K562 (cell line): ENCODE measurements around the gene ZNF502. TPM values are rescaled to one million over a fixed set of nuclear protein-coding genes. Genes with fewer than 3 reads are reported as not detected.

ENCODE experiments used
- CBX3 ChIP-seq, 2 experiments: IDR thresholded peaks; 1 replicate in 1 of 2; 2 replicates in 1 of 2; pipeline ENCODE4 v1.6.1; 2012; ENCODE audit warnings: inconsistent platforms in 2 of 2, low read length in 2 of 2, borderline replicate concordance in 1 of 2, control low read depth in 1 of 2
- GABPB1 ChIP-seq: sonication (generic); formaldehyde crosslinking; IDR thresholded peaks from 2 replicates; pipeline ENCODE4 v1.8.0; 2022; ENCODE audit warnings: mild to moderate bottlenecking, missing genetic modification reagents
- IFI16 ChIP-seq: fragments of 250-450 bp; sonication (Bioruptor Pico); IDR thresholded peaks from 2 replicates; pipeline ENCODE4 v2.1.2; 2022; ENCODE audit warnings: mild to moderate bottlenecking, inconsistent platforms
- JUNB ChIP-seq: fragments of 450-650 bp; formaldehyde crosslinking; conservative IDR thresholded peaks from 2 replicates; pipeline ENCODE4 v1.4.0; 2020; ENCODE audit warnings: mild to moderate bottlenecking
- KAT7 ChIP-seq: sonication (generic); formaldehyde crosslinking; IDR thresholded peaks from 2 replicates; pipeline ENCODE4 v1.8.0; 2022; ENCODE audit warnings: missing genetic modification reagents, mild to moderate bottlenecking, borderline replicate concordance
- MYBL2 ChIP-seq, 2 experiments: fragments of 450-650 bp in 1 of 2; sonication (generic) in 1 of 2; formaldehyde crosslinking in 1 of 2; IDR thresholded peaks; 2 replicates each; pipeline versions ENCODE4 v1.6.1 to v1.8.1; 2017 to 2022; ENCODE audit warnings: borderline replicate concordance in 1 of 2, inconsistent platforms in 1 of 2, low read depth in 1 of 2, mild to moderate bottlenecking in 1 of 2, missing genetic modification reagents in 1 of 2, moderate library complexity in 1 of 2
- PTTG1 ChIP-seq: fragments of 450-650 bp; IDR thresholded peaks from 2 replicates; pipeline ENCODE4 v1.6.1; 2016; ENCODE audit warnings: low read depth, mild to moderate bottlenecking, missing genetic modification characterization, missing compliant biosample characterization
- SP1 ChIP-seq: sonication (generic); formaldehyde crosslinking; IDR thresholded peaks from 2 replicates; pipeline ENCODE4 v1.8.1; 2022; ENCODE audit warnings: mild to moderate bottlenecking, missing genetic modification reagents
- TEAD4 ChIP-seq, 2 experiments: sonication (generic) in 1 of 2; formaldehyde crosslinking in 1 of 2; IDR thresholded peaks; 2 replicates each; pipeline versions ENCODE4 v1.6.1 to v1.8.0; 2012 to 2022; ENCODE audit warnings: borderline replicate concordance in 1 of 2, inconsistent platforms in 1 of 2, low read length in 1 of 2, mild to moderate bottlenecking in 1 of 2, missing genetic modification reagents in 1 of 2
- TSC22D4 ChIP-seq: fragments of 450-650 bp; IDR thresholded peaks from 2 replicates; pipeline ENCODE4 v1.6.1; 2016; ENCODE audit warnings: missing genetic modification characterization, missing biosample characterization, control low read depth
- ZNF224 ChIP-seq: sonication (generic); formaldehyde crosslinking; IDR thresholded peaks from 2 replicates; pipeline ENCODE4 v1.8.0; 2022; ENCODE audit warnings: mild to moderate bottlenecking, missing genetic modification reagents
- ZNF551 ChIP-seq: fragments of 250-450 bp; sonication (Bioruptor Pico); IDR thresholded peaks from 2 replicates; pipeline ENCODE4 v1.5.0; 2021; ENCODE audit warnings: mild to moderate bottlenecking, moderate library complexity
- ZNF695 ChIP-seq: fragments of 450-650 bp; formaldehyde crosslinking; IDR thresholded peaks from 2 replicates; pipeline ENCODE4 v1.4.0; 2020; ENCODE audit warnings: mild to moderate bottlenecking, moderate library complexity
- ZSCAN32 ChIP-seq: fragments of 450-650 bp; formaldehyde crosslinking; IDR thresholded peaks from 2 replicates; pipeline ENCODE4 v1.4.0; 2020; ENCODE audit warnings: mild to moderate bottlenecking, moderate library complexity
- polyA plus RNA-seq, 8 experiments: library from polyadenylated mRNA; depleted of rRNA in 4 of 8; stranded (reverse) in 5 of 8; unstranded in 3 of 8; fragments of >200 nt; fragmentation: Nextera tagmentation in 2 of 8; fragmentation: Illumina TruSeq in 1 of 8; extraction: Ambion mirVana in 2 of 8; extraction: Trizol in 1 of 8; gene quantifications; 2 replicates each; pipeline versions ENCODE4 v1.2.1 to v1.2.3, GENCODE V29; 2011 to 2014; ENCODE audit warnings: inconsistent platforms in 1 of 8, missing spikeins in 1 of 8
- total RNA-seq, 7 experiments: library from RNA; depleted of rRNA in 6 of 7; stranded (reverse); fragments of >200 nt in 6 of 7; fragmentation: Illumina TruSeq in 2 of 7; extraction: Trizol in 2 of 7; gene quantifications; 2 replicates each; pipeline versions ENCODE4 v1.2.1 to v1.2.3, GENCODE V29; 2011 to 2021; ENCODE audit warnings: low replicate concordance in 1 of 7
- TF ChIP-seq, protein P1 (sequence below): fragments of 450-650 bp; IDR thresholded peaks from 2 replicates; pipeline ENCODE4 v1.6.1; 2014; ENCODE audit warnings: low read depth, mild to moderate bottlenecking, moderate library complexity, borderline replicate concordance
- TF ChIP-seq, protein P2 (sequence below): fragments of 250-450 bp; sonication (Bioruptor Pico); IDR thresholded peaks from 2 replicates; pipeline ENCODE4 v1.5.0; 2021; ENCODE audit warnings: mild to moderate bottlenecking, moderate library complexity
- TF ChIP-seq, protein P3 (sequence below): fragments of 250-450 bp; sonication (Bioruptor Pico); IDR thresholded peaks from 2 replicates; pipeline ENCODE4 v1.8.0; 2021; ENCODE audit warnings: borderline replicate concordance, mild to moderate bottlenecking, moderate library complexity; ENCODE audit not compliant: poor library complexity, severe bottlenecking
- TF ChIP-seq, protein P4 (sequence below): fragments of 250-450 bp; sonication (Bioruptor Pico); IDR thresholded peaks from 2 replicates; pipeline ENCODE4 v1.4.0; 2020; ENCODE audit warnings: mild to moderate bottlenecking, moderate library complexity

Gene ZNF502
- total and polyA plus RNA-seq, 9 of the 15 experiments (the other 6 are each of a cell fraction or from before 2014, with no cell fraction given): 0.38 to 0.98 (median 0.67) TPM

DNA sequence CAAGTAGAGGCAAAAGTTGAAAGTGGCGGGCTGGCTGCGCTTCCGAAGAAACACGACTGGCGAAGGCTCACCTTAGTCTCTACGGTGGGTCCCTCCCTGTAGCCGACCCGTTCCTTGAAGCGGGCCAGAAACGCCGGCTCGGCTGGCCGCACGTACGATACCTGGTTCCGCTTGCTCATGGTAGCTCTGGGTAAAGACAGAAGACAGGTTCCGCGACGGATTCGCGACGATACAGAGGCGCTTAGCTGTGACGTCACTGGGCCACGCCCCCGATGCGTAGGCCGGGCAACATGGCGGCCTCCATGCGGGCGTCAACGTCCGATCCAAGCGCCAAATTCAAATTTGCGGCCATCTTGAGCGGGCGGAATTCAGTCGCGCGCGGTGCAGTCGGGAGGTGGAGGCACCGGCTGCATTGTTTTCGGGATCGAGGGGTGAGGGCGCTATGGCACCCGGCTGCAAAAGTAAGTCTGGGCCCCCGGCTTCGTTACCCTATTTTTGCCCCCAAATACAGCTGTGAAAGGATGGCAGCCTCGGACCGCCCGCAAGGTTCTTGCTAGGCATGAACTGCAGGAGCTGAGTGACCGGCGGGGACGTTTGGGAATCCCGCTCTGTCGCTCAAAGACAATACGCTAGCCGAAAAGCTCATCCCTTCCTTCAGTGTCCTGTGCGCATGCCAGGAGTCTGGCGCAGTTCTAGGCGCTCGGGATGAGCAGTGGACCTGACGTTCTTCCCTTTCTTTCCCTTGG lies 49.1 kb downstream of the ZNF502 start, which contains the start of the genes KIAA1143 and KIF15 (continued):
- TF ChIP-seq, protein P1, sequence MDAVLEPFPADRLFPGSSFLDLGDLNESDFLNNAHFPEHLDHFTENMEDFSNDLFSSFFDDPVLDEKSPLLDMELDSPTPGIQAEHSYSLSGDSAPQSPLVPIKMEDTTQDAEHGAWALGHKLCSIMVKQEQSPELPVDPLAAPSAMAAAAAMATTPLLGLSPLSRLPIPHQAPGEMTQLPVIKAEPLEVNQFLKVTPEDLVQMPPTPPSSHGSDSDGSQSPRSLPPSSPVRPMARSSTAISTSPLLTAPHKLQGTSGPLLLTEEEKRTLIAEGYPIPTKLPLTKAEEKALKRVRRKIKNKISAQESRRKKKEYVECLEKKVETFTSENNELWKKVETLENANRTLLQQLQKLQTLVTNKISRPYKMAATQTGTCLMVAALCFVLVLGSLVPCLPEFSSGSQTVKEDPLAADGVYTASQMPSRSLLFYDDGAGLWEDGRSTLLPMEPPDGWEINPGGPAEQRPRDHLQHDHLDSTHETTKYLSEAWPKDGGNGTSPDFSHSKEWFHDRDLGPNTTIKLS: peak; percentile 80
- TF ChIP-seq CBX3 (IDR thresholded peaks at IDR 0.05; ENCODE audit: borderline replicate concordance in 1 of 2, low read length in 2 of 2) (peak in 1 of 2 experiments; percentile 81; a peak in 1 of 3 replicates), TSC22D4 (tag) (no peak), ZSCAN32 (no peak), GABPB1 (CRISPR knock-in tag) (peak; percentile 88), ZNF551 (no peak), KAT7 (peak; percentile 87; the same call in 1 of the 2 replicates), JUNB (CRISPR knock-in tag) (no peak; the same call in 1 of the 2 replicates), MYBL2 (IDR thresholded peaks at IDR 0.05; ENCODE audit: low read depth) (peak; percentile 100), MYBL2 (CRISPR knock-in tag; IDR thresholded peaks at IDR 0.05; ENCODE audit: borderline replicate concordance) (peak; percentile 98; the same call in 1 of the 2 replicates), ZNF224 (CRISPR knock-in tag) (0 out of 2 replicates have a peak, but pooled peaks have one; percentile 11), SP1 (CRISPR knock-in tag) (peak; percentile 100), ZNF695 (no peak), PTTG1 (tag) (no peak), IFI16 (CRISPR knock-in tag) (no peak), TEAD4 (IDR thresholded peaks at IDR 0.05; ENCODE audit: low read length) (peak; percentile 80), TEAD4 (CRISPR knock-in tag; IDR thresholded peaks at IDR 0.05; ENCODE audit: borderline replicate concordance) (peak; percentile 74; the same call in 1 of the 2 replicates)
- TF ChIP-seq, protein P2, sequence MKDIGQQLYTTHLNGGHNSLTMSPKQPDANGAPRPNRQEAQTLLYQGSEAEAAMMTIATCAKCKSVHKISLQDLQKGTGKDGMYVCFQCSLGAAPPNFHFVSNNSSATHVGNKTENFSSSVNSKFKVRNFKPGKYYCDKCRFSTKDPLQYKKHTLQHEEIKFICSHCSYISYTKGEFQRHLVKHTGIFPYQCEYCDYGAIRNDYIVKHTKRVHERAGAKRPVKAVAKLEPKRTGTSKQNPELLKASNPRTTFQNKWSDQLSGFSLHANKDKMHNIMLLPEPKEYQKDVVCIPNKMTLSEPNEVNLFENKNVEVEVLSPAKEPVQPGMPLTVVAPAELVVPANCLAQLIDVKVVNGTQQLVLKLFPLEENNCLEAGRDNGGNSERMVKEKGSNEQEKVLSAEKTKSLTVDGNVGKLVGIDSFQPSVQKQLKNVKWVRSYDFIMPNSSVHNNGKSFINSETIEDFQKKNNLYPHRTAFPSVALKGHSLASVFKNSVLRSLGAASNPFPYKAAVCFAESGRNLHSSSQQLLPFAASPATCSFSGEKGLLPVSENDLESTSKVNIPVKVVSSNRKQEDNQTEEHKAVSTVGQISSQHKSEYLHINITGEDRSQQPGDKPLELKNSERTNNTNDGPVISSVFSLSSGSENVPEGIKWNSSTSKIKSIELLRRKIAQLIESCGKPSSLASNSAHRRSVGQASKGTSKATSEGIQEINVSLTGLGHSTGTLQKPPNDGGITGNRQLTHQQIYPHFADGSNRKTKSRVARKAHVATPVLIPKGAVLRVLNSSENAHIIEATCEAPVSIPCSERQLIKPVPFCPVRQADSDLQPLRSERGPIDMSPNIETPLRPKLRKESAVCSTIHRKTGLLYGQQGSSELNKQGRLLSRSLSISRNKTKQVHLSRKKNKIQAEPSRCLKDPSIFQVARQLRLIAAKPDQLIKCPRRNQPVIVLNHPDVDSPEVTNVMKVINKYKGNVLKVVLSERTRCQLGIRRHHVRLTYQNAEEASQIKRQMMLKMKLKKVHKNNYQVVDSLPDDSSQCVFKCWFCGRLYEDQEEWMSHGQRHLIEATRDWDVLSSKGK (CRISPR knock-in tag): no peak
- TF ChIP-seq, protein P3, sequence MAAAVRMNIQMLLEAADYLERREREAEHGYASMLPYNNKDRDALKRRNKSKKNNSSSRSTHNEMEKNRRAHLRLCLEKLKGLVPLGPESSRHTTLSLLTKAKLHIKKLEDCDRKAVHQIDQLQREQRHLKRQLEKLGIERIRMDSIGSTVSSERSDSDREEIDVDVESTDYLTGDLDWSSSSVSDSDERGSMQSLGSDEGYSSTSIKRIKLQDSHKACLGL: peak; percentile 68
- TF ChIP-seq, protein P4, sequence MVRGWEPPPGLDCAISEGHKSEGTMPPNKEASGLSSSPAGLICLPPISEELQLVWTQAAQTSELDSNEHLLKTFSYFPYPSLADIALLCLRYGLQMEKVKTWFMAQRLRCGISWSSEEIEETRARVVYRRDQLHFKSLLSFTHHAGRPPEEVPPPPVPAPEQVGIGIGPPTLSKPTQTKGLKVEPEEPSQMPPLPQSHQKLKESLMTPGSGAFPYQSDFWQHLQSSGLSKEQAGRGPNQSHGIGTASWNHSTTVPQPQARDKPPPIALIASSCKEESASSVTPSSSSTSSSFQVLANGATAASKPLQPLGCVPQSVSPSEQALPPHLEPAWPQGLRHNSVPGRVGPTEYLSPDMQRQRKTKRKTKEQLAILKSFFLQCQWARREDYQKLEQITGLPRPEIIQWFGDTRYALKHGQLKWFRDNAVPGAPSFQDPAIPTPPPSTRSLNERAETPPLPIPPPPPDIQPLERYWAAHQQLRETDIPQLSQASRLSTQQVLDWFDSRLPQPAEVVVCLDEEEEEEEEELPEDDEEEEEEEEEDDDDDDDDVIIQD (CRISPR knock-in tag): no peak; the same call in 1 of the 2 replicates
